Measurements from ENCODE around the gene AIFM1. TPM values are rescaled to one million over a fixed set of nuclear protein-coding genes. Genes with fewer than 3 reads are reported as not detected.

The AIFM1 gene
- total and polyA plus RNA-seq, 4 donors: 14.4 to 35.8 (median 31.2) TPM

DNA sequence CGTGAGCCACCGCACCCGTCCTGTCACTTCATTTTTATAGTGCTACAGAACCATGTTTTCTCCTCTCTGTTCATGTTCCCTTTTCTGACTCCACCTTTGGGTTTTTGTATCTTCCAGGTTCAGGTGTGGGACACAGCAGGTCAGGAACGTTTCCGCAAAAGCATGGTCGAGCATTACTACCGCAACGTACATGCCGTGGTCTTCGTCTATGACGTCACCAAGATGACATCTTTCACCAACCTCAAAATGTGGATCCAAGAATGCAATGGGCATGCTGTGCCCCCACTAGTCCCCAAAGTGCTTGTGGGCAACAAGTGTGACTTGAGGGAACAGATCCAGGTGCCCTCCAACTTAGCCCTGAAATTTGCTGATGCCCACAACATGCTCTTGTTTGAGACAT, 18.5 kb upstream of the AIFM1 start:
- H3K27me3 ChIP-seq (ENCODE audit: control insufficient read depth in 3 of 3, insufficient read depth in 3 of 3, low read length in 2 of 3): no peaks in the 10 kb centered on the region
- 89 to 92% methylated on average over 11 of the region's 11 CpGs for WGBS, 2 donors
- H3K36me3 ChIP-seq (ENCODE audit: control insufficient read depth in 4 of 4, insufficient read depth in 4 of 4, low read length in 4 of 4): no peaks in the 10 kb centered on the region
- TF ChIP-seq, protein P1, sequence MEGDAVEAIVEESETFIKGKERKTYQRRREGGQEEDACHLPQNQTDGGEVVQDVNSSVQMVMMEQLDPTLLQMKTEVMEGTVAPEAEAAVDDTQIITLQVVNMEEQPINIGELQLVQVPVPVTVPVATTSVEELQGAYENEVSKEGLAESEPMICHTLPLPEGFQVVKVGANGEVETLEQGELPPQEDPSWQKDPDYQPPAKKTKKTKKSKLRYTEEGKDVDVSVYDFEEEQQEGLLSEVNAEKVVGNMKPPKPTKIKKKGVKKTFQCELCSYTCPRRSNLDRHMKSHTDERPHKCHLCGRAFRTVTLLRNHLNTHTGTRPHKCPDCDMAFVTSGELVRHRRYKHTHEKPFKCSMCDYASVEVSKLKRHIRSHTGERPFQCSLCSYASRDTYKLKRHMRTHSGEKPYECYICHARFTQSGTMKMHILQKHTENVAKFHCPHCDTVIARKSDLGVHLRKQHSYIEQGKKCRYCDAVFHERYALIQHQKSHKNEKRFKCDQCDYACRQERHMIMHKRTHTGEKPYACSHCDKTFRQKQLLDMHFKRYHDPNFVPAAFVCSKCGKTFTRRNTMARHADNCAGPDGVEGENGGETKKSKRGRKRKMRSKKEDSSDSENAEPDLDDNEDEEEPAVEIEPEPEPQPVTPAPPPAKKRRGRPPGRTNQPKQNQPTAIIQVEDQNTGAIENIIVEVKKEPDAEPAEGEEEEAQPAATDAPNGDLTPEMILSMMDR (IDR thresholded peaks at IDR 0.05; ENCODE audit: control extremely low read depth, extremely low read depth): no peak
- no peak overlapping the region for H3K9ac ChIP-seq (ENCODE audit: insufficient read depth in 1 of 2, low read length in 2 of 2)
- H3K9me3 ChIP-seq (ENCODE audit: control insufficient read depth in 4 of 4, insufficient read depth in 3 of 4, low read length in 3 of 4): no peaks in the 10 kb centered on the region
- H3K4me3 ChIP-seq: no peak overlapping the region
- ATAC-seq (ENCODE audit: insufficient read depth, low FRiP score) (no peak), DNase-seq (no peak)
- H3K27ac ChIP-seq (ENCODE audit: low read depth in 1 of 2, low read length in 1 of 2): no peak overlapping the region
- no peaks in the 10 kb centered on the region for H3K4me1 ChIP-seq (ENCODE audit: control insufficient read depth in 5 of 5, insufficient read depth in 5 of 5, low read length in 5 of 5)

DNA sequence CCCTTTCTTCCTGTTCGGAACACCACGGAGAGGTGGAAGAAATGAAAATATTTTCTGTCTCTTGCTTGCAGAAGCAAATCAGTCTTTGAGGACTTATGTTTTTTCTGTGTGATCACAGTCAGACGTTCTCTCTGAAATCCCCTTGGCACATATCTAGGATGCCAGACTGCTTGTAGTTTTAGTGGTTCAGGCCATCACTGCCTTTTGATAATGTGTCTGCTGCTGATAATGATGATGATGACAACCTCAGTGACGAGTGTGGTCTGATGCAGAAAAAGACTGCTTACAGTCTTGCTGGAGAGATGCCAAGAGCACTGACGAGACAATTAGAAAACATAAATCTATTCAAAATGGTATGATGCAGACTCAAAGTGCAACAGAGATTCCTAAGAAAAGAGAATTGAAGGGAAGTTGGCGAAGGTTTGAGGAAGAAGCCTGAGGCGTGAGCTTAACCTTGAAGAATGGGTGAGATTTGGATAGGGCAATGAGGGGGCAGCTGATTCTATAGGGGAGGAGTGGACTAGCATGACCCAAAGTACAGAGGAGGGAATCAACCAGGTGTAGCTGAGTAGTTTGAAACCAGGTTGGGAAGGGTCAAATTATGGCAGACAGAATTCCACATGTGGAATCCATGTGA, 14.1 kb upstream of the AIFM1 start:
- Histone ChIP-seq H3K9me3 (ENCODE audit: control insufficient read depth in 4 of 4, insufficient read depth in 3 of 4, low read length in 3 of 4) (no peaks in the 10 kb centered on the region), H3K27ac (ENCODE audit: low read depth in 1 of 2, low read length in 1 of 2) (no peak overlapping the region), H3K4me1 (ENCODE audit: control insufficient read depth in 5 of 5, insufficient read depth in 5 of 5, low read length in 5 of 5) (no peaks in the 10 kb centered on the region), H3K27me3 (ENCODE audit: control insufficient read depth in 3 of 3, insufficient read depth in 3 of 3, low read length in 2 of 3) (peaks cover 0 to 2% (median 0%) of the 10 kb centered on the region in 3 donors), H3K36me3 (ENCODE audit: control insufficient read depth in 4 of 4, insufficient read depth in 4 of 4, low read length in 4 of 4) (no peaks in the 10 kb centered on the region), H3K9ac (ENCODE audit: insufficient read depth in 1 of 2, low read length in 2 of 2) (no peak overlapping the region), H3K4me3 (no peak overlapping the region)
- no peak for DNase-seq
- no peak for ATAC-seq (ENCODE audit: insufficient read depth, low FRiP score)
- TF ChIP-seq, protein P1 (IDR thresholded peaks at IDR 0.05; ENCODE audit: control extremely low read depth, extremely low read depth): no peak
- WGBS, 2 donors: 37 to 55% methylated on average over 6 to 7 of the region's 7 CpGs

DNA sequence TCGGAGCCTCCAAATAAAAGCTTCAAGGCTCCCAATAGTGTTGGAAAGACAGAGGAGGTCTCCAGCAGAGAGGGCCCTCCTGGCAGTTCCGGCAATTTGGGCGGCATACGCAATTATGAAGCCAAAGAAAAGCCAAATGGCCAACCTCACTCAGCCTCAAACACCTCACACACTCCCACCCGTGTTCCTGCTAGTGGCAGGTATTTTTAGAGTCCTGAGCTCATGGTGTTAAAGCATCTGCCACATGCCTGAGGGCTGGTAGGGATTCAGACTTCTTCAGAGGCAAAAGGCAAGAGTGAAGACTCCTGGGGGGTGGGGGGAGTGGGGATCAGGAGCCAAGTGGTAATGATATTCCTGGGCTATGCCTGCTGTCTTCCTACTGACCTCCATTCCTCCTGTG, 13.5 kb upstream of the AIFM1 start:
- no peak overlapping the region for H3K9ac ChIP-seq (ENCODE audit: insufficient read depth in 1 of 2, low read length in 2 of 2)
- H3K4me3 ChIP-seq: no peak overlapping the region
- H3K36me3 ChIP-seq (ENCODE audit: control insufficient read depth in 4 of 4, insufficient read depth in 4 of 4, low read length in 4 of 4): no peaks in the 10 kb centered on the region
- DNase-seq (no peak), ATAC-seq (ENCODE audit: insufficient read depth, low FRiP score) (no peak)
- no peaks in the 10 kb centered on the region for H3K9me3 ChIP-seq (ENCODE audit: control insufficient read depth in 4 of 4, insufficient read depth in 3 of 4, low read length in 3 of 4)
- no peak overlapping the region for H3K27ac ChIP-seq (ENCODE audit: low read depth in 1 of 2, low read length in 1 of 2)
- H3K4me1 ChIP-seq (ENCODE audit: control insufficient read depth in 5 of 5, insufficient read depth in 5 of 5, low read length in 5 of 5): peaks cover 0 to 4% (median 0%) of the 10 kb centered on the region in 5 donors
- peaks cover 0 to 2% (median 0%) of the 10 kb centered on the region in 3 donors for H3K27me3 ChIP-seq (ENCODE audit: control insufficient read depth in 3 of 3, insufficient read depth in 3 of 3, low read length in 2 of 3)
- WGBS, 2 donors: 69 to 79% methylated on average over 5 of the region's 5 CpGs
- TF ChIP-seq, protein P1 (IDR thresholded peaks at IDR 0.05; ENCODE audit: control extremely low read depth, extremely low read depth): no peak

DNA sequence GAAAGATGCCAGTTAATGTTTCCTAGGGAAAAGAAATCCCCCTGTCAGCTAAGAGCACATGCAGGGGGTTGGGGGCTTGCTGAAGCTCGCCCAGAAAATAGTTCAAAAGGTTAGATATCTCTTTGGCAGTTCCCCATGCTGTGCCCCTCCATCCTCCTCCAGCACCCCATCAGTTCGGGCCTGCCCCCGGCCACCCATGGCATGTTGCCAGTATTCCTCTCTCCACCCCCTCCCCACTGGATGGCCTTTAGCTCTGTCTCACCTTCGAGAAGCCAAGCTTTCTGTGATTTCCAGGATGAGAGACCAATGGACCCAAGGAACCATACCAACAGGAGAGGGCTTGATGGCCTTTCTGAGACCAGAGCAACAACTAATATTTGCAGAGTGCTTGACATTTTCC, 11.3 kb upstream of the AIFM1 start:
- no peak for DNase-seq
- Histone ChIP-seq H3K4me1 (ENCODE audit: control insufficient read depth in 5 of 5, insufficient read depth in 5 of 5, low read length in 5 of 5) (peaks cover 0 to 7% (median 4%) of the 10 kb centered on the region in 5 donors), H3K9ac (ENCODE audit: insufficient read depth in 1 of 2, low read length in 2 of 2) (no peak overlapping the region), H3K36me3 (ENCODE audit: control insufficient read depth in 4 of 4, insufficient read depth in 4 of 4, low read length in 4 of 4) (no peaks in the 10 kb centered on the region), H3K27ac (ENCODE audit: low read depth in 1 of 2, low read length in 1 of 2) (no peak overlapping the region), H3K4me3 (no peak overlapping the region), H3K9me3 (ENCODE audit: control insufficient read depth in 4 of 4, insufficient read depth in 3 of 4, low read length in 3 of 4) (no peaks in the 10 kb centered on the region), H3K27me3 (ENCODE audit: control insufficient read depth in 3 of 3, insufficient read depth in 3 of 3, low read length in 2 of 3) (peaks cover 0 to 2% (median 0%) of the 10 kb centered on the region in 3 donors)
- TF ChIP-seq, protein P1 (IDR thresholded peaks at IDR 0.05; ENCODE audit: control extremely low read depth, extremely low read depth): no peak
- WGBS, 2 donors: 60 to 90% methylated on average over 4 of the region's 4 CpGs
- no peak for ATAC-seq (ENCODE audit: insufficient read depth, low FRiP score)

All from lung (tissue), 12 donors.